Natural killer cell (primary cell): ENCODE results near the gene LBHD1. TPM values are rescaled to one million over a fixed set of nuclear protein-coding genes. Genes with fewer than 3 reads are reported as not detected.

ENCODE experiments used
- ATAC-seq, 3 donors: fragments of 150-1000 bp in 2 of 3; fragments of 200-7000 bp in 1 of 3; cut with Tn5 transposase; 1 replicate in 1 of 3; 2 replicates in 2 of 3; pipeline ENCODE4 v1.10.0; 2021; ENCODE audit warnings: mild to moderate bottlenecking in 2 of 3, moderate library complexity in 2 of 3
- DNase-seq, 2 donors: peaks; one replicate each; pipeline versions ENCODE4 v3.0.0 to v3.0.0-alpha.2; 2013 to 2021; ENCODE audit warnings: mixed read lengths in 1 of 2
- H3K27ac ChIP-seq: one replicate; pipeline ENCODE4 v1.5.1; 2013; ENCODE audit warnings: mild to moderate bottlenecking, low read length
- H3K27me3 ChIP-seq: one replicate; pipeline ENCODE4 v1.6.1; 2013; ENCODE audit warnings: low read length; ENCODE audit not compliant: control insufficient read depth, insufficient read depth
- H3K36me3 ChIP-seq: one replicate; pipeline ENCODE4 v1.6.1; 2013; ENCODE audit warnings: low read length; ENCODE audit not compliant: control insufficient read depth, insufficient read depth
- H3K4me1 ChIP-seq: one replicate; pipeline ENCODE4 v1.6.1; 2013; ENCODE audit warnings: low read length; ENCODE audit not compliant: control insufficient read depth, insufficient read depth
- H3K4me3 ChIP-seq: one replicate; pipeline ENCODE4 v1.5.1; 2013; ENCODE audit warnings: low read length
- H3K9me3 ChIP-seq: one replicate; pipeline ENCODE4 v1.6.1; 2013; ENCODE audit warnings: low read length; ENCODE audit not compliant: control insufficient read depth, insufficient read depth
- H3K27ac Mint-ChIP-seq, 2 donors: one replicate each; pipeline ENCODE4 v1.8.0; 2022; ENCODE audit warnings: mild to moderate bottlenecking in 2 of 2, mixed read lengths in 2 of 2, moderate library complexity in 1 of 2
- H3K27me3 Mint-ChIP-seq, 2 donors: one replicate each; pipeline ENCODE4 v1.8.0; 2022; ENCODE audit warnings: low read depth in 2 of 2, mixed read lengths in 2 of 2
- H3K36me3 Mint-ChIP-seq: one replicate; pipeline ENCODE4 v1.8.0; 2022; ENCODE audit warnings: mixed read lengths
- H3K4me1 Mint-ChIP-seq, 2 donors: one replicate each; pipeline ENCODE4 v1.8.0; 2022; ENCODE audit warnings: mixed read lengths in 2 of 2
- H3K4me3 Mint-ChIP-seq: one replicate; pipeline ENCODE4 v1.8.0; 2022; ENCODE audit warnings: mild to moderate bottlenecking, moderate library complexity, mixed read lengths
- H3K9me3 Mint-ChIP-seq, 2 donors: one replicate each; pipeline ENCODE4 v1.8.0; 2022; ENCODE audit warnings: mixed read lengths in 2 of 2
- WGBS: methylation state at CpG from one replicate; pipeline ENCODE4 v1.1.7; 2013; ENCODE audit warnings: missing lambda C conversion rate; ENCODE audit not compliant: insufficient coverage; 5-methylcytosine and 5-hydroxymethylcytosine counted together
- intact Hi-C: fragments of 100-400 bp; cut with micrococcal nuclease; formaldehyde crosslinking; loops from one replicate; pipeline ENCODE4 v1.14.2; 2022
- total RNA-seq, 4 donors: library from RNA; stranded (reverse); fragments of 120-200 nt in 1 of 4; gene quantifications; one replicate each; pipeline versions ENCODE4 v1.2.3 to v1.2.4, GENCODE V29; 2013 to 2022
- TF ChIP-seq, protein P1 (sequence below): fragments of 200-600 bp; IDR thresholded peaks from one replicate; pipeline ENCODE4 v1.8.0; 2022; ENCODE audit warnings: antibody characterized with exemption

The LBHD1 gene
- total RNA-seq, 3 donors from 2014 or later (not counting 1 experiment from before 2014, with no cell fraction given), result 17.4 to 29.1 (median 20.4) TPM

DNA sequence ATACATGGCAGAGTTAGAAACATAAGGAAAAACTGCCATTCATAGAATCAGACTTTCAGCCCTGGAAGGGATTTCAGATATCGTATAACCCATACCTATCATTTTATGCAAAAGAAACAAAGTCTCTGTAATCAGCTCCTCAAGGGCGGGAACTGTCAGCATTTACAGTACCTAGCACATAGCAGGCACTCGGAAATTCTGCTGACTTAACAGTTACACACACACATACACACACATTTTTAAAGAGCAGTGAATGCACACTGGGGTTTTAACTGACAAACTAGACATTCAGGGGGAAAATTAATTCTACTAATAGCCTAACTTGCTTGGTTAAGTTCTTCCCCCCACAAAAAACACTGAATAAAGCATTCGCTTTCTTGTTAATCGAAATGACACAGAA lies 44.1 kb upstream of the LBHD1 start:
- H3K9me3 ChIP-seq, result no peaks in the 10 kb centered on the region
- no peaks in the 10 kb centered on the region for H3K27me3 Mint-ChIP-seq
- H3K9me3 Mint-ChIP-seq, result no peaks in the 10 kb centered on the region
- DNase-seq (no peak), ATAC-seq (no peak)
- intact Hi-C loops, result no loop called here
- no peak overlapping the region for H3K27ac ChIP-seq
- H3K36me3 ChIP-seq, result peaks cover 78% of the 10 kb centered on the region
- no peaks in the 10 kb centered on the region for H3K4me1 ChIP-seq
- no peak overlapping the region for H3K4me3 Mint-ChIP-seq
- TF ChIP-seq, protein P1, sequence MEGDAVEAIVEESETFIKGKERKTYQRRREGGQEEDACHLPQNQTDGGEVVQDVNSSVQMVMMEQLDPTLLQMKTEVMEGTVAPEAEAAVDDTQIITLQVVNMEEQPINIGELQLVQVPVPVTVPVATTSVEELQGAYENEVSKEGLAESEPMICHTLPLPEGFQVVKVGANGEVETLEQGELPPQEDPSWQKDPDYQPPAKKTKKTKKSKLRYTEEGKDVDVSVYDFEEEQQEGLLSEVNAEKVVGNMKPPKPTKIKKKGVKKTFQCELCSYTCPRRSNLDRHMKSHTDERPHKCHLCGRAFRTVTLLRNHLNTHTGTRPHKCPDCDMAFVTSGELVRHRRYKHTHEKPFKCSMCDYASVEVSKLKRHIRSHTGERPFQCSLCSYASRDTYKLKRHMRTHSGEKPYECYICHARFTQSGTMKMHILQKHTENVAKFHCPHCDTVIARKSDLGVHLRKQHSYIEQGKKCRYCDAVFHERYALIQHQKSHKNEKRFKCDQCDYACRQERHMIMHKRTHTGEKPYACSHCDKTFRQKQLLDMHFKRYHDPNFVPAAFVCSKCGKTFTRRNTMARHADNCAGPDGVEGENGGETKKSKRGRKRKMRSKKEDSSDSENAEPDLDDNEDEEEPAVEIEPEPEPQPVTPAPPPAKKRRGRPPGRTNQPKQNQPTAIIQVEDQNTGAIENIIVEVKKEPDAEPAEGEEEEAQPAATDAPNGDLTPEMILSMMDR, result no peak
- peak overlapping the region in 1 of 2 donors; percentile 72 for H3K27ac Mint-ChIP-seq
- H3K4me3 ChIP-seq, result no peak overlapping the region
- H3K4me1 Mint-ChIP-seq, result peaks cover 4 to 29% of the 10 kb centered on the region in 2 donors
- H3K27me3 ChIP-seq, result no peaks in the 10 kb centered on the region
- H3K36me3 Mint-ChIP-seq, result peaks cover 22% of the 10 kb centered on the region
- WGBS, result 93% methylated on average over 5 of the region's 5 CpGs

DNA sequence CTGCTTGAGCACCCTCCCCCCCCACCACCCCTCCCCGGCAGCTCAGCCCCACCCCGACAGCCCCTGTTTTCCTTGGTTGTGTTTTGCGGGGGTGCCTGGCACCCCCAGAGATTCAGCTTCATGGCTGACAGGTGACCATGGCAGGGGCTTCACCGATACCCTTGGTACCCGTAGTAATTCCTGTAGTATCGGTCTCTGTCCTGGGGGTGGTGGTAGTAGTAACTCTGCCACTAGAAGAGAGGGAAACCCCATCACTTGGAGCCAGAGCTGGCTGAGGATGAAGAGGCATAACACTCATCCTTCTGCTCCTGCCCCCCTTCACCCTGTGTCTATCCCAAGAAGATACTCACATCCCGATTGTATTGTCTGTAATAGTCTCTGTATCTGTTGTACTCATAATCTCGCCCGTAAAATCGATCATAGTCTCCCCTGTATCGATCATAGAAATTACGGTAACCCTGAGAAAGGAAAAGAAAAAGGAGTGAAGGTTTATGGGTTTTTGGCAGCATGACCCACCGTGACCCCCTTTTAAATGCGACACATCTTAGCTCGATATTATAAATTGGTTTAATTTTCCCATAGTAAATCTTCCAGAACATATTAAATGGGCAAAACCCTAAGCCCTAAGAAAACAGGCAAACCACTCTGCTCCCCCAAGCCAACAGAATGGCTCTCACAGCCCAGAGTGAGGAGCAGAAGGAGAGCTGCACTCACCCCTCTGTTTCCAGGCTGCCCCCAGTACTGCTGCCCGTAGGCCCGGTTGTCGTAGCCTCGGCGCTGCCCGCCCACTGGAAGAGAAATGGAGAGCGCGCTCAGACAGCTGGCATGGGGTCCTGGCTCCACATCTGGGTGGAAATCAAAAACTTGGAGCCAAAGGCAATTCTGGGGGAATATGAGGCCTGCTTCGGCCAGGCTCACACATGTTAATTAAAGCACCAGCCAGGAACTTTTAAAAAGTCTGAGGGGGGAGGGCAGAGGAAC lies 43.4 kb upstream of the LBHD1 start:
- no peak overlapping the region for H3K27ac ChIP-seq
- H3K27ac Mint-ChIP-seq, result peak overlapping the region; percentile 41 to 72
- 97% methylated on average over 23 of the region's 24 CpGs for WGBS
- H3K4me1 ChIP-seq, result peaks cover 3% of the 10 kb centered on the region
- H3K4me1 Mint-ChIP-seq, result peaks cover 4 to 29% of the 10 kb centered on the region in 2 donors
- H3K27me3 Mint-ChIP-seq, result no peaks in the 10 kb centered on the region
- no peaks in the 10 kb centered on the region for H3K9me3 Mint-ChIP-seq
- ATAC-seq, result no peak
- H3K4me3 ChIP-seq, result no peak overlapping the region
- TF ChIP-seq, protein P1, result no peak
- peaks cover 18% of the 10 kb centered on the region for H3K36me3 Mint-ChIP-seq
- no peaks in the 10 kb centered on the region for H3K27me3 ChIP-seq
- DNase-seq, result no peak
- intact Hi-C loops, result no loop called here
- H3K36me3 ChIP-seq, result peaks cover 74% of the 10 kb centered on the region
- H3K9me3 ChIP-seq, result no peaks in the 10 kb centered on the region
- no peak overlapping the region for H3K4me3 Mint-ChIP-seq

DNA sequence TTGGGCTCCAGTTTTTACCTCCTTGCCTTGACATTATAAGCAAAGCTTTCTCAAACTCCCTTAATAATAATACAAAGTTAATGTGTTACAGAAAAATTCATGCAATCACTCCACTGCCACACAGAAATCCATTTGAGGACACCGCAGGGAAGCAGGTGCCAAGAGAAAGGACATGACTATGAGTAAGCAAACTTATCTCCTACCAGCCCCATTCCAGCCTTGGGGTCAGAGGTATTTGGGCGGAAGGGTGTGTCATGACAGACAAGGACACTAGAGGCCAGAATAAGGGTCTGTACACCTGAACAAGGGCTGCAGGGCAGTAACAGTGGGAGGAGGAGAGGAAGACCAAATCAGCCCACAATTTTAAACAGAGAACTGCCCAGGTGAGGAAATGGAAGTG lies 41.3 kb upstream of the LBHD1 start:
- peaks cover 56% of the 10 kb centered on the region for H3K36me3 ChIP-seq
- Mint-ChIP-seq H3K9me3 (no peaks in the 10 kb centered on the region), H3K27me3 (no peaks in the 10 kb centered on the region), H3K4me3 (no peak overlapping the region), H3K27ac (peak overlapping the region; percentile 66 to 72), H3K4me1 (peaks cover 21 to 38% of the 10 kb centered on the region in 2 donors), H3K36me3 (peaks cover 8% of the 10 kb centered on the region)
- H3K27me3 ChIP-seq, result no peaks in the 10 kb centered on the region
- intact Hi-C loops, result no loop called here
- peaks cover 19% of the 10 kb centered on the region for H3K4me1 ChIP-seq
- 88% methylated on average over 1 of the region's 2 CpGs for WGBS
- no peak overlapping the region for H3K27ac ChIP-seq
- TF ChIP-seq, protein P1, result no peak
- no peak for ATAC-seq
- H3K4me3 ChIP-seq, result no peak overlapping the region
- no peaks in the 10 kb centered on the region for H3K9me3 ChIP-seq
- no peak for DNase-seq
